SJSA1 (cell line): Measurements from ENCODE around the gene KCNE4. TPM values are rescaled to one million over a fixed set of nuclear protein-coding genes. Genes with fewer than 3 reads are reported as not detected.

ENCODE experiments used
- DNase-seq, 2 experiments: peaks; one replicate each; pipeline ENCODE4 v3.0.0-alpha.2; 2015 to 2020; ENCODE audit warnings: low spot score in 2 of 2, low read depth in 1 of 2
- H3K27ac ChIP-seq: fragments of 250-450 bp; sonication (Bioruptor Pico); 2 replicates; pipeline ENCODE4 v1.5.1; 2020; ENCODE audit warnings: mild to moderate bottlenecking, moderate library complexity
- H3K27me3 ChIP-seq: fragments of 250-450 bp; sonication (Bioruptor Pico); replicated peaks from 2 replicates; pipeline ENCODE4 v1.5.1; 2020; ENCODE audit warnings: mild to moderate bottlenecking, moderate library complexity
- H3K36me3 ChIP-seq: fragments of 250-450 bp; sonication (Bioruptor Pico); 2 replicates; pipeline ENCODE4 v1.5.1; 2020; ENCODE audit warnings: mild to moderate bottlenecking
- H3K4me1 ChIP-seq: fragments of 250-450 bp; sonication (Bioruptor Pico); replicated peaks from 2 replicates; pipeline ENCODE4 v1.6.1; 2021; ENCODE audit warnings: mild to moderate bottlenecking
- H3K4me3 ChIP-seq: fragments of 250-450 bp; sonication (Bioruptor Pico); 2 replicates; pipeline ENCODE4 v1.5.1; 2020; ENCODE audit warnings: mild to moderate bottlenecking
- H3K9me3 ChIP-seq: fragments of 250-450 bp; sonication (Bioruptor Pico); replicated peaks from 2 replicates; pipeline ENCODE4 v1.5.1; 2020; ENCODE audit warnings: mild to moderate bottlenecking
- total RNA-seq: library from RNA; depleted of rRNA; stranded (reverse); fragments of >200 nt; shearing (Covaris generic); gene quantifications from 2 replicates; pipeline ENCODE4 v1.2.3, GENCODE V29; 2014

The KCNE4 gene
- total RNA-seq, 1 experiment from 2014 or later = 4.3 TPM

GRCh38 chr2:223029287-223029686 lies 22.7 kb upstream of the KCNE4 start:
- no peak overlapping the region for H3K4me3 ChIP-seq
- DNase-seq = no peak
- peaks cover 3% of the 10 kb centered on the region; the same call in 1 of the 2 replicates for H3K9me3 ChIP-seq
- H3K36me3 ChIP-seq = no peaks in the 10 kb centered on the region
- no peaks in the 10 kb centered on the region for H3K27me3 ChIP-seq
- H3K4me1 ChIP-seq = peaks cover 18% of the 10 kb centered on the region
- H3K27ac ChIP-seq = no peak overlapping the region

GRCh38 chr2:223032187-223033142 lies 19.5 kb upstream of the KCNE4 start:
- no peak for DNase-seq

GRCh38 chr2:223034221-223034975 lies 17.6 kb upstream of the KCNE4 start:
- no peaks in the 10 kb centered on the region for H3K27me3 ChIP-seq
- H3K4me3 ChIP-seq = no peak overlapping the region
- peak overlapping the region; percentile 37; the same call in 1 of the 2 replicates for H3K27ac ChIP-seq
- H3K36me3 ChIP-seq = no peaks in the 10 kb centered on the region
- peaks cover 20% of the 10 kb centered on the region for H3K4me1 ChIP-seq
- no peak for DNase-seq
- peaks cover 3% of the 10 kb centered on the region; the same call in 1 of the 2 replicates for H3K9me3 ChIP-seq

More at GRCh38 chr2:223032187-223033142, 19.5 kb upstream of the KCNE4 start:
- Histone ChIP-seq H3K9me3 (peaks cover 3% of the 10 kb centered on the region; the same call in 1 of the 2 replicates), H3K27ac (no peak overlapping the region), H3K27me3 (no peaks in the 10 kb centered on the region), H3K4me1 (peaks cover 16% of the 10 kb centered on the region), H3K4me3 (no peak overlapping the region), H3K36me3 (no peaks in the 10 kb centered on the region)

- Histone ChIP-seq H3K4me3 (no peak overlapping the region), H3K9me3 (peaks cover 1% of the 10 kb centered on the region; the same call in 1 of the 2 replicates)
- DNase-seq = no peak
Measured at GRCh38 chr2:223036790-223037444, 15.1 kb upstream of the KCNE4 start.

GRCh38 chr2:223037445-223037800 lies 14.6 kb upstream of the KCNE4 start:
- Histone ChIP-seq H3K36me3 (no peaks in the 10 kb centered on the region), H3K4me1 (peaks cover 41% of the 10 kb centered on the region), H3K4me3 (no peak overlapping the region), H3K27me3 (no peaks in the 10 kb centered on the region), H3K9me3 (no peaks in the 10 kb centered on the region), H3K27ac (no peak overlapping the region)
- no peak for DNase-seq

More at GRCh38 chr2:223036790-223037444, 15.1 kb upstream of the KCNE4 start:
- Histone ChIP-seq H3K4me1 (peaks cover 37% of the 10 kb centered on the region), H3K27me3 (no peaks in the 10 kb centered on the region), H3K36me3 (no peaks in the 10 kb centered on the region), H3K27ac (no peak overlapping the region)

GRCh38 chr2:223039618-223040017 lies 12.4 kb upstream of the KCNE4 start:
- no peak overlapping the region for H3K27ac ChIP-seq

GRCh38 chr2:223040527-223040926 lies 11.5 kb upstream of the KCNE4 start:
- Histone ChIP-seq H3K27ac (no peak overlapping the region; the same call in 1 of the 2 replicates), H3K9me3 (no peaks in the 10 kb centered on the region)
- DNase-seq = no peak

More at GRCh38 chr2:223039618-223040017, 12.4 kb upstream of the KCNE4 start:
- no peaks in the 10 kb centered on the region for H3K27me3 ChIP-seq
- no peak overlapping the region for H3K4me3 ChIP-seq
- no peaks in the 10 kb centered on the region for H3K36me3 ChIP-seq
- no peaks in the 10 kb centered on the region for H3K9me3 ChIP-seq
- H3K4me1 ChIP-seq = peaks cover 42% of the 10 kb centered on the region
- no peak for DNase-seq

GRCh38 chr2:223041527-223042109 lies 10.4 kb upstream of the KCNE4 start:
- H3K4me3 ChIP-seq = no peak overlapping the region
- H3K27me3 ChIP-seq = no peaks in the 10 kb centered on the region
- H3K27ac ChIP-seq = peak overlapping the region; percentile 77
- DNase-seq = peak; percentile 90 to 97
- no peaks in the 10 kb centered on the region for H3K9me3 ChIP-seq
- no peaks in the 10 kb centered on the region for H3K36me3 ChIP-seq
- H3K4me1 ChIP-seq = peaks cover 38% of the 10 kb centered on the region

More at GRCh38 chr2:223040527-223040926, 11.5 kb upstream of the KCNE4 start:
- Histone ChIP-seq H3K36me3 (no peaks in the 10 kb centered on the region), H3K4me1 (peaks cover 35% of the 10 kb centered on the region), H3K4me3 (no peak overlapping the region), H3K27me3 (no peaks in the 10 kb centered on the region)

- Histone ChIP-seq H3K27ac (peak overlapping the region; percentile 39), H3K4me3 (no peak overlapping the region), H3K27me3 (no peaks in the 10 kb centered on the region), H3K4me1 (peaks cover 44% of the 10 kb centered on the region), H3K9me3 (no peaks in the 10 kb centered on the region), H3K36me3 (no peaks in the 10 kb centered on the region)
- DNase-seq = no peak
Measured at GRCh38 chr2:223042284-223042683, 9.7 kb upstream of the KCNE4 start.

GRCh38 chr2:223042704-223043118 lies 9.3 kb upstream of the KCNE4 start:
- Histone ChIP-seq H3K27ac (peak overlapping the region; percentile 39), H3K27me3 (no peaks in the 10 kb centered on the region), H3K4me3 (no peak overlapping the region), H3K36me3 (no peaks in the 10 kb centered on the region), H3K9me3 (no peaks in the 10 kb centered on the region), H3K4me1 (peaks cover 49% of the 10 kb centered on the region)
- no peak for DNase-seq

GRCh38 chr2:223043164-223043941 lies 8.6 kb upstream of the KCNE4 start:
- Histone ChIP-seq H3K27me3 (no peaks in the 10 kb centered on the region), H3K27ac (peak overlapping the region; percentile 39), H3K9me3 (no peaks in the 10 kb centered on the region), H3K36me3 (no peaks in the 10 kb centered on the region), H3K4me3 (no peak overlapping the region), H3K4me1 (peaks cover 53% of the 10 kb centered on the region)
- no peak for DNase-seq

GRCh38 chr2:223044092-223044836 lies 7.7 kb upstream of the KCNE4 start:
- Histone ChIP-seq H3K9me3 (no peaks in the 10 kb centered on the region), H3K27me3 (no peaks in the 10 kb centered on the region), H3K4me3 (no peak overlapping the region), H3K36me3 (no peaks in the 10 kb centered on the region), H3K4me1 (peaks cover 49% of the 10 kb centered on the region), H3K27ac (no peak overlapping the region)
- DNase-seq = no peak
